Mesodermal cell (in vitro differentiated cells): ENCODE measurements around the gene NCLN.
"Not testable (repeated sequence)": the region's sequence is repeated elsewhere in the genome, so short reads cannot be mapped to it uniquely, and the experiment has no call there.

ENCODE experiments used
- H3K27ac ChIP-seq: 2 replicates; pipeline ENCODE4 v1.7.0; 2013; ENCODE audit warnings: mild to moderate bottlenecking, low read depth, low read length, moderate library complexity; ENCODE audit not compliant: severe bottlenecking
- H3K36me3 ChIP-seq: 2 replicates; pipeline ENCODE4 v1.7.1; 2013; ENCODE audit warnings: mild to moderate bottlenecking, low read length, moderate library complexity; ENCODE audit not compliant: control insufficient read depth, insufficient read depth
- H3K4me1 ChIP-seq: one replicate; pipeline ENCODE4 v1.7.1; 2013; ENCODE audit warnings: mild to moderate bottlenecking, low read length; ENCODE audit not compliant: insufficient read depth, control insufficient read depth, poor library complexity, severe bottlenecking
- H3K4me3 ChIP-seq: 2 replicates; pipeline ENCODE4 v1.7.0; 2013; ENCODE audit warnings: low read length, control low read depth, mild to moderate bottlenecking; ENCODE audit not compliant: insufficient read depth, poor library complexity, severe bottlenecking; ENCODE audit errors: extremely low read depth
- H3K9me3 ChIP-seq: 2 replicates; pipeline ENCODE4 v1.7.1; 2013; ENCODE audit warnings: mild to moderate bottlenecking, low read length, moderate library complexity; ENCODE audit not compliant: control insufficient read depth
- WGBS, 2 experiments: methylation state at CpG; one replicate each; pipeline ENCODE4 v1.1.5; 2013; ENCODE audit warnings: missing lambda C conversion rate in 2 of 2; ENCODE audit not compliant: insufficient coverage in 2 of 2; 5-methylcytosine and 5-hydroxymethylcytosine counted together

Gene NCLN

GRCh38 chr19:3148503-3148902, 37.2 kb upstream of the NCLN start:
- 90 to 93% methylated on average over 18 to 20 of the region's 20 CpGs for WGBS, 2 experiments
- Histone ChIP-seq H3K27ac (no peak overlapping the region), H3K36me3 (no peaks in the 10 kb centered on the region), H3K9me3 (no peaks in the 10 kb centered on the region), H3K4me3 (no peak overlapping the region), H3K4me1 (peaks cover 15% of the 10 kb centered on the region)

GRCh38 chr19:3149089-3149488, 36.6 kb upstream of the NCLN start:
- Histone ChIP-seq H3K27ac (no peak overlapping the region), H3K9me3 (no peaks in the 10 kb centered on the region), H3K4me1 (peaks cover 15% of the 10 kb centered on the region), H3K36me3 (no peaks in the 10 kb centered on the region), H3K4me3 (no peak overlapping the region)
- WGBS, 2 experiments = 85 to 92% methylated on average over 6 of the region's 6 CpGs

GRCh38 chr19:3149526-3150505, 35.9 kb upstream of the NCLN start:
- Histone ChIP-seq H3K36me3 (no peaks in the 10 kb centered on the region), H3K9me3 (no peaks in the 10 kb centered on the region), H3K4me3 (no peak overlapping the region), H3K27ac (no peak overlapping the region), H3K4me1 (peaks cover 19% of the 10 kb centered on the region)
- WGBS, 2 experiments = 57 to 70% methylated on average over 21 to 28 of the region's 35 CpGs

GRCh38 chr19:3150739-3151329, 34.9 kb upstream of the NCLN start:
- 86 to 92% methylated on average over 3 to 4 of the region's 5 CpGs for WGBS, 2 experiments

GRCh38 chr19:3151563-3152418, 33.9 kb upstream of the NCLN start:
- Histone ChIP-seq H3K27ac (no peak overlapping the region), H3K36me3 (no peaks in the 10 kb centered on the region), H3K9me3 (no peaks in the 10 kb centered on the region), H3K4me1 (peaks cover 21% of the 10 kb centered on the region), H3K4me3 (no peak overlapping the region)
- WGBS, 2 experiments = 71 to 74% methylated on average over 12 to 14 of the region's 14 CpGs

More at GRCh38 chr19:3150739-3151329, 34.9 kb upstream of the NCLN start:
- H3K4me3 ChIP-seq = no peak overlapping the region
- no peaks in the 10 kb centered on the region for H3K36me3 ChIP-seq
- H3K9me3 ChIP-seq = no peaks in the 10 kb centered on the region
- H3K27ac ChIP-seq = no peak overlapping the region
- peaks cover 21% of the 10 kb centered on the region for H3K4me1 ChIP-seq

GRCh38 chr19:3152419-3152780, 33.3 kb upstream of the NCLN start:
- Histone ChIP-seq H3K27ac (no peak overlapping the region), H3K4me1 (peaks cover 21% of the 10 kb centered on the region), H3K4me3 (no peak overlapping the region), H3K36me3 (no peaks in the 10 kb centered on the region), H3K9me3 (no peaks in the 10 kb centered on the region)
- 90 to 96% methylated on average over 2 to 3 of the region's 3 CpGs for WGBS, 2 experiments

- 85 to 93% methylated on average over 3 of the region's 3 CpGs for WGBS, 2 experiments
- Histone ChIP-seq H3K4me3 (no peak overlapping the region), H3K9me3 (no peaks in the 10 kb centered on the region)
Observed at GRCh38 chr19:3153286-3154230, 32.2 kb upstream of the NCLN start.

GRCh38 chr19:3154447-3154846, 31.3 kb upstream of the NCLN start:
- H3K36me3 ChIP-seq, H3K4me3 ChIP-seq, H3K9me3 ChIP-seq: not testable (repeated sequence)
- peak overlapping the region; percentile 90 for H3K27ac ChIP-seq
- peaks cover 18% of the 10 kb centered on the region for H3K4me1 ChIP-seq
- WGBS, 2 experiments = 88 to 97% methylated on average over 3 of the region's 3 CpGs

More at GRCh38 chr19:3153286-3154230, 32.2 kb upstream of the NCLN start:
- Histone ChIP-seq H3K4me1 (peaks cover 21% of the 10 kb centered on the region), H3K36me3 (no peaks in the 10 kb centered on the region), H3K27ac (no peak overlapping the region)

GRCh38 chr19:3154957-3155736, 30.6 kb upstream of the NCLN start:
- peaks cover 11% of the 10 kb centered on the region for H3K4me1 ChIP-seq
- no peak overlapping the region for H3K4me3 ChIP-seq
- H3K9me3 ChIP-seq = peaks cover under 1% of the 10 kb centered on the region
- H3K36me3 ChIP-seq = no peaks in the 10 kb centered on the region
- WGBS, 2 experiments = 60 to 66% methylated on average over 18 to 19 of the region's 21 CpGs
- H3K27ac ChIP-seq = peak overlapping the region; percentile 90
